LNCaP clone FGC (cell line): ENCODE results near the gene RMI2.

Experiments used
- DNase-seq: peaks from one replicate; pipeline ENCODE4 v3.0.0-alpha.2; 2011; ENCODE audit warnings: low read depth
- H3K4me3 ChIP-seq: 2 replicates; pipeline ENCODE4 v1.5.1; 2011; ENCODE audit warnings: mild to moderate bottlenecking, low read depth, low read length, control low read depth
- TF ChIP-seq, protein P1 (sequence below): IDR thresholded peaks from 2 replicates; pipeline ENCODE4 v1.5.1; 2012; ENCODE audit warnings: mild to moderate bottlenecking; ENCODE audit not compliant: control insufficient read depth, insufficient read depth; ENCODE audit errors: extremely low read depth

RMI2 gene

DNA sequence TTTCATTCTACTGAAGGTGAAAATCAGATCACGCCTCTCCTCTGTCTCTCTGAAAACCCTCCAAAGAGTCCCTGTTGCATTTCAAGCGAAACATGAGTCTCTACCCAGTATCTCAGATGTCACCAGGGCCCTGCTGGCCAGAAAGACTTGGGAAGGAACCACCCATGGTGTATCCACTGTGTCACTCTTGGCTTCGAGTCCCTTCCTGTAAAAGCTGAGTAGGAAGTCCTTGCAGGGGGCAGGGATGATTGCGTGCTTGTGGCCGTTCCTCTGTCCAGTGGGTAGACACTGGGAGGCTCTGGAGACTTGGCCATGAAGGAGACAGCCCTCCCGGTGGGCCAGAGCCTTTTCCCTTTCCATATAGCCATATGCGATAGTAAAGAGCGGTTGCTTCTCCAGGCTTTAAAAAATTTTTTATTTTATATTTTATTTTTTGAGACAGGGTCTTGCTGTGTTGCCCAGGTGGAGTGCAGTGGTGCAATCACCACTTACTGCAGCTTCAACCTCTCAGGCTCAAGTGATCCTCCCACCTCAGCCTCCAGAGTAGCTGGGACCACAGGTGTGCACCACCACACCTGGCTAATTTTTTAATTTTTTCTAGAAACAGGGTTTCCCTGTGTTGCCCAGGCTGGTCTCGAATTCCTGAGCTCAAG, 19.0 kb upstream of the RMI2 start:
- H3K4me3 ChIP-seq: no peak overlapping the region
- no peak for DNase-seq
- TF ChIP-seq, protein P1, sequence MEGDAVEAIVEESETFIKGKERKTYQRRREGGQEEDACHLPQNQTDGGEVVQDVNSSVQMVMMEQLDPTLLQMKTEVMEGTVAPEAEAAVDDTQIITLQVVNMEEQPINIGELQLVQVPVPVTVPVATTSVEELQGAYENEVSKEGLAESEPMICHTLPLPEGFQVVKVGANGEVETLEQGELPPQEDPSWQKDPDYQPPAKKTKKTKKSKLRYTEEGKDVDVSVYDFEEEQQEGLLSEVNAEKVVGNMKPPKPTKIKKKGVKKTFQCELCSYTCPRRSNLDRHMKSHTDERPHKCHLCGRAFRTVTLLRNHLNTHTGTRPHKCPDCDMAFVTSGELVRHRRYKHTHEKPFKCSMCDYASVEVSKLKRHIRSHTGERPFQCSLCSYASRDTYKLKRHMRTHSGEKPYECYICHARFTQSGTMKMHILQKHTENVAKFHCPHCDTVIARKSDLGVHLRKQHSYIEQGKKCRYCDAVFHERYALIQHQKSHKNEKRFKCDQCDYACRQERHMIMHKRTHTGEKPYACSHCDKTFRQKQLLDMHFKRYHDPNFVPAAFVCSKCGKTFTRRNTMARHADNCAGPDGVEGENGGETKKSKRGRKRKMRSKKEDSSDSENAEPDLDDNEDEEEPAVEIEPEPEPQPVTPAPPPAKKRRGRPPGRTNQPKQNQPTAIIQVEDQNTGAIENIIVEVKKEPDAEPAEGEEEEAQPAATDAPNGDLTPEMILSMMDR: no peak

DNA sequence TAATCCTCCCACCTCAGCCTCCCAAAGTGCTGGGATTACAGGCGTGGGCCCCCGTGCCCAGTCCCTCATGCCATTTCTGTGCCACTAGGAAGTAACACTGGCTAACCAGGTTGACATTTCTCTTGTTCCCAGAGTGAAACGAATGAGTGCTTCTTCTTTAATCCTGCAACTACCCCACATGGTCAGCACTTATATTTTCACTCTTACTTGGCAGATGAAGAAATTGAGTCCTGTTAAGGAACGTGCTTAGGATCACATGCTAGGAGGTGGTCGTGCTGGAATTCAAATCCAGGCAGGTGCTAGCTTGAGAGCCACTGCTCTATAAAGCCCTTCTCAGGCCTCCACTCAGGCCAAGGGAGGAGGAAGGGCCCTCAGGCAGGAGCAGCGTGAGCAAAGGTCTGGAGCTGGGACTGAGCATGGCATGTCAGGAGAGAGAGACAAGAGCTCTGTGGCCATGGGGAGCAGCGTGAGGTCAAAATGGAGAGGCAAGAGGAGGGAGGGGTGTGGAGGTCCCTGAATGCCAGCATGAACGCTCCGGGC, 18.5 kb upstream of the RMI2 start:
- TF ChIP-seq, protein P1: no peak
- H3K4me3 ChIP-seq: no peak overlapping the region
- no peak for DNase-seq

DNA sequence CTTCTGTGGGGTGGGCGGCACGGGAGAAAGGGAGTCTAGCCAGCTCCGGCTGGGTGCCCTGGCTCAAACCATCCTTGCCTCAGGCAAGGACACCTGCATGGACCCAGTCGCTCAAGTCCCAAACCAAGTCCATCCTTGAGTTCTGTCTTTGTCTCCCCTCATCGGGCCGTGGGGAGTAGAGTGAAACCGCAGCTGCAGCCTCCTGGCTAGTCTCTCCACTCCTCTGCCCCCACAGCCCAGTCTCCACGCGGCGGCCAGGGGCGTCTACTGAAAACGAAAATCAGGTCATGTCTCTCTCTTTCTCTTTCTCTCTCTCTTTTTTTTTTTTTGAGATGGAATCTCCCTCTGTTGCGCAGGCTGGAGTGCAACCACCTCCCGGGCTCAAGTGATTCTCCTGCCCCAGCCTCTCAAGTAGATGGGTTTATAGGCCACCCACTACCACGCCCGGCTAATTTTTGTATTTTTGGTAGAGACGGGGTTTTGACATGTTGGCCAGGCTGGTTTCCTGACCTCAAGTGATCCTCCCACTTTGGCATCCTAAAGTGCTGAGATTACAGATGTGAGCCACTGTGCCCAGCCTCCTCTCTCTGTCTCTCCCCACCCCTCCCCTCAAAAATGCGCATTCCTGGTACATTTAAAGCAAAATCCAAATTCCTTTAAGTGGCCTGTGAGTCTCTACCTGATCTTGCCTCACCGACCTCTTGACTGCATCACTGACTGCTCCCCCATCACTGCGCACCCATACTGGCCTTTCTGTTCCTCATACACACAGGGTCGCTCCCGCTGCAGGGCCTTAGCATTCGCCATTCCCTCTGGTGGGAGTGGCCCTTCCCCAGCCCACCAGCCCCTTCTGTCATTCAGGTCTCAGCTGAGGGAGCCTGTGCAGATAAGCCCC, 17.7 kb upstream of the RMI2 start:
- no peak overlapping the region for H3K4me3 ChIP-seq
- no peak for DNase-seq
- TF ChIP-seq, protein P1: no peak

DNA sequence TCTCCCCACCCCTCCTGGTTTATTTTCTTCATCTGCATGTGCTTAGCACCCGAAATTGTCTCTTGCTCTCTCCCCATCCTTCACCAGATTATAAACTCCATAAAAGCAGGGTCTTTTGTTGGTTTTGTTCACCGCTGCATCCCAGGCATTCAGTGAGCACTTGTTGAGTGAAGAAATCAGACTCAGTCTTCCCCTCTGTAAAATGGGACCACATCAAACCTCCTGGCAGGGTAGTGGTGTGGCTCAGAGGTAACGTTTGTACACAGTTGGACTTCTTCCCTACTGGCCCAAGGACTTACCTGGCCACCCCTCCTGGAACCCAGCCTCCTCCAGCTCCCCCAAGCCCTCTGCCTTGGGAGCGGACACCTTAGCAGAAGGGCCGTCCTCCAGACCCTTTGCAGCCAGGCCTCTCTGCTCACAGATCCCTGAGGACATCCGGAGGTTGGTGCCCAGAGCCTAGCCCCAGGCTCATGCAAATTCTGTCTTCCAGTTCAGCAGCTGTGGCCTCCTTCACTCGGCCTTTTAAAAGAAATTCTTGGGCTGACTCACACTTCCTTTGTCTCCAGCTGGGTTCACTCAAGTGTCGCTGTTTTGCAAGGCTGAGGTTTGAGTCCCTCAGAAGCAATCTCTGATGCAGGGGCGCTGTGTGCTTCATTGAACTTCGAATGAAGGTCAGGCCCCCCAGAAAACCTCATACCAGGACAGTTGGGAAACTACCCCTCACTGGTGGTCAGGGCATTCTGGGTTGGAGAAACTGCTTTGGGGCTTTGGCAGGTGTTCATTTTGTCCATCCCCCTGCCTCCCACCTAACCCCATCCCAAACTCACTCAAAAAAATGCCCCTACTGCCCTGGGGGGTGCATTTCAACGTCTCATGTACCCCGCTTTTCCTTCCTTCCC, 16.8 kb upstream of the RMI2 start:
- no peak for DNase-seq
- H3K4me3 ChIP-seq: no peak overlapping the region
- TF ChIP-seq, protein P1: no peak

DNA sequence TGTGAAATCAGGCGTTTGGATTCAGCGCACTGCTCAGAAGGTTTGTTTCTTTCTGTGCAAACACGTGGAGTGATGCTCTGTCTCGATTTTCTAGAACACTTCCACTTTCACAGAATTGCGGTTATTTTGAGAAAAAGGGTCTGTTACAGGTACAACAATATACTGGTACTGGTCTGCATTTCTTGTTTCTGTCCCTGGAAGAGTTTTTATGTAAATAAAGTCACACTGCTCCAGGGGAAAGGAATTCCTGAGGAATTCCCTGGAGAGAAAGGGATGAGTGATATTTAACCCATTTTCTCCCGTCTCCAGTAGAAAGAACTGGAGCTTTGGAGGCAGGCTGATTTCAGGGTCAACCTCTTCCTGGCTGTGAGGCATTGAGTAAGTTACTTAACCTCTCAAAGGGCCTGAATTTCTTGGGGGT, 16.2 kb upstream of the RMI2 start:
- H3K4me3 ChIP-seq: no peak overlapping the region
- no peak for DNase-seq
- TF ChIP-seq, protein P1: no peak

DNA sequence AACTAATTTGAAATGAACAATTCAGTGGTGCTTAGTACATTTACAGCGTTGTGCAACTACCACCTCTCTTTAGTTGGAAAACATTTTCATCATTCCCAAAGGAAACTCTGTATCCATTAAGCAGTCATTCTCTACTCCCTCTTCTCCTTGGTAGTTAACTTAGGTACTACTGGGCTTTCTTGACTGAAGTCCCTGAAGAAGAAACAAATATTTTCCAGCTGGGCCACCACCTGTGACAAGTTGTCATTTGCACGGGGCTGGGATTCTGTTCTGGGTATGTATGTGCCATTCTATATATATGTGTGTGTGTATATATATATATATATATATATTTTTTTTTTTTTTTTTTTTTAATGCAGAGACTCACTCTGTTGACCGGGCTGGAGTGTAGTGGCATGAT, 15.4 kb upstream of the RMI2 start:
- no peak for DNase-seq
- no peak overlapping the region for H3K4me3 ChIP-seq
- TF ChIP-seq, protein P1: no peak
